ENCODE measurements around the gene CELSR3.

CELSR3 gene

GRCh38 chr3:48662753-48663488 is at the start of gene CELSR3:
CELSR3 (minus strand) TSS chr3:48662886; CDS start chr3:48662634, 252 bp downstream.
- DNase-seq = peak; percentile 80

- no peak for DNase-seq
Observed at GRCh38 chr3:48711727-48712126, 49.0 kb upstream of the CELSR3 start.

- DNase-seq = no peak
Observed at GRCh38 chr3:48709051-48709461, 46.4 kb upstream of the CELSR3 start.

- DNase-seq = no peak
Observed at GRCh38 chr3:48708481-48708889, 45.8 kb upstream of the CELSR3 start.

- no peak for DNase-seq
Observed at GRCh38 chr3:48707157-48707556, 44.5 kb upstream of the CELSR3 start.

- no peak for DNase-seq
Observed at GRCh38 chr3:48702320-48702920, 39.7 kb upstream of the CELSR3 start.

- DNase-seq = no peak
Observed at GRCh38 chr3:48700731-48701405, 38.2 kb upstream of the CELSR3 start.

GRCh38 chr3:48698891-48699290 is 36.2 kb upstream of the CELSR3 start:
- no peak for DNase-seq

GRCh38 chr3:48697952-48698351 is 35.3 kb upstream of the CELSR3 start:
- no peak for DNase-seq

GRCh38 chr3:48696601-48697000 is 33.9 kb upstream of the CELSR3 start:
- no peak for DNase-seq

- DNase-seq = no peak
Observed at GRCh38 chr3:48696156-48696555, 33.5 kb upstream of the CELSR3 start.

- no peak for DNase-seq
Observed at GRCh38 chr3:48695393-48695753, 32.7 kb upstream of the CELSR3 start.

- DNase-seq = no peak
Observed at GRCh38 chr3:48694610-48695392, 32.1 kb upstream of the CELSR3 start.

- DNase-seq = no peak
Observed at GRCh38 chr3:48693826-48694225, 31.1 kb upstream of the CELSR3 start.

GRCh38 chr3:48692551-48692950 is 29.9 kb upstream of the CELSR3 start:
- DNase-seq = no peak

- no peak for DNase-seq
Observed at GRCh38 chr3:48690846-48691458, 28.3 kb upstream of the CELSR3 start.

- DNase-seq = no peak
Observed at GRCh38 chr3:48689384-48689783, 26.7 kb upstream of the CELSR3 start.

- DNase-seq = no peak
Observed at GRCh38 chr3:48688737-48689075, 26.0 kb upstream of the CELSR3 start.

GRCh38 chr3:48688032-48688736 is 25.5 kb upstream of the CELSR3 start:
- no peak for DNase-seq

GRCh38 chr3:48687220-48687678 is 24.6 kb upstream of the CELSR3 start:
- DNase-seq = no peak

- no peak for DNase-seq
Observed at GRCh38 chr3:48686538-48687219, 24.0 kb upstream of the CELSR3 start.

Measured in left hindlimb (tissue), 1 donor.